A673 (cell line): ENCODE data around the gene HDAC4.

Experiments
- CTCF ChIP-seq: fragments of 300-800, 200-600 bp; sonication (generic); conservative IDR thresholded peaks from 2 replicates; pipeline ENCODE4 v1.5.1; 2017; ENCODE audit warnings: low read depth, mild to moderate bottlenecking, antibody characterized with exemption, low read length, moderate library complexity, mixed read lengths
- EZH2 ChIP-seq: fragments of 200-600 bp; sonication (generic); IDR thresholded peaks from 2 replicates; pipeline ENCODE4 v1.6.1; 2017; ENCODE audit warnings: borderline replicate concordance, low read depth, mild to moderate bottlenecking, mixed read lengths, antibody characterized with exemption, low read length; ENCODE audit not compliant: poor library complexity, severe bottlenecking

GRCh38 chr2:239322416-239323086 is 78.3 kb downstream of the HDAC4 start:
- TF ChIP-seq CTCF: no peak
- TF ChIP-seq EZH2: no peak
